A549 treated with Mapracorat at 1 μM for 4 hours (cell line): ENCODE data around the gene SAMHD1. TPM values are rescaled to one million over a fixed set of nuclear protein-coding genes. Genes with fewer than 3 reads are reported as not detected.

Experiments used
- total RNA-seq: library from RNA; stranded (reverse); fragments of 200-300 nt; extraction: Qiagen RNA extraction; gene quantifications from 5 replicates; pipeline ENCODE4 v1.2.3, GENCODE V29; 2022

Gene SAMHD1
- total RNA-seq, result 7.4 to 9.2 TPM (median 8.2 TPM) in 5 replicates

GRCh38 chr20:36951198-36951978, at the start of gene SAMHD1:
SAMHD1 (minus strand) TSS chr20:36951708; CDS start chr20:36951643, 65 bp downstream.

GRCh38 chr20:36875702-36876472, 75.6 kb downstream of the SAMHD1 start, which contains the start of gene TLDC2:
TLDC2 (plus strand) TSS chr20:36876138; CDS start chr20:36876175, 37 bp downstream.

Other genes starting within 250 kb of the SAMHD1 start
- 19.6 to 22.4 TPM (median 21.1 TPM) in 5 replicates for gene NDRG3, start 205.6 kb downstream of the SAMHD1 start, total RNA-seq
- 21.0 to 27.3 TPM (median 23.4 TPM) in 5 replicates for gene DSN1, start 177.9 kb downstream of the SAMHD1 start, total RNA-seq
- gene TLDC2, start 75.6 kb downstream of the SAMHD1 start, total RNA-seq, result not detected in 5 replicates
- gene RBL1, start 144.3 kb upstream of the SAMHD1 start, total RNA-seq, result 8.8 to 10.7 TPM (median 10.0 TPM) in 5 replicates
- gene RPN2, start 227.6 kb upstream of the SAMHD1 start, total RNA-seq, result 249 to 273 TPM (median 259 TPM) in 5 replicates
- gene MROH8, start 227.8 kb upstream of the SAMHD1 start, total RNA-seq, result 0.84 to 1.2 TPM (median 1.1 TPM) in 5 replicates